Esophagus squamous epithelium (tissue), 4 donors: ENCODE measurements around the gene RETREG1.

Experiments used
- CTCF ChIP-seq, 6 experiments: fragments of 450-650 bp in 4 of 6; fragments of 200-600 bp in 2 of 6; sonication (generic) in 2 of 6; IDR thresholded peaks; one replicate each; pipeline ENCODE4 v1.5.1; 2016 to 2019; ENCODE audit warnings: antibody characterized with exemption in 6 of 6, mild to moderate bottlenecking in 4 of 6, moderate library complexity in 4 of 6
- POLR2A ChIP-seq, 4 donors: fragments of 450-650 bp; IDR thresholded peaks; one replicate each; pipeline ENCODE4 v1.6.1; 2017; ENCODE audit warnings: antibody characterized with exemption in 4 of 4, mild to moderate bottlenecking in 4 of 4, moderate library complexity in 3 of 4

GRCh38 chr5:16568875-16569580, 47.8 kb downstream of the RETREG1 start:
- TF ChIP-seq CTCF (IDR thresholded peaks at IDR 0.05) (no peak), POLR2A (IDR thresholded peaks at IDR 0.05) (no peak)
